ENCODE data around the gene MORN1.
A peak's percentile ranks its signal among the peaks of the same experiment; 100 is the strongest.

Gene MORN1

GRCh38 chr1:2320760-2321667 is 70.3 kb downstream of the MORN1 start:
- no peak for DNase-seq (ENCODE audit: low read depth in 2 of 2)

GRCh38 chr1:2320006-2320405 is 71.3 kb downstream of the MORN1 start:
- DNase-seq (ENCODE audit: low read depth in 2 of 2): no peak

GRCh38 chr1:2319291-2319690 is 72.1 kb downstream of the MORN1 start:
- DNase-seq (ENCODE audit: low read depth in 2 of 2): no peak

- no peak for DNase-seq (ENCODE audit: low read depth in 2 of 2)
Observed at GRCh38 chr1:2318314-2319278, 72.8 kb downstream of the MORN1 start.

- no peak for DNase-seq (ENCODE audit: low read depth in 2 of 2)
Observed at GRCh38 chr1:2317230-2318065, 73.9 kb downstream of the MORN1 start.

- no peak for DNase-seq (ENCODE audit: low read depth in 2 of 2)
Observed at GRCh38 chr1:2316451-2316961, 74.8 kb downstream of the MORN1 start.

GRCh38 chr1:2315674-2316450 is 75.5 kb downstream of the MORN1 start:
- DNase-seq (ENCODE audit: low read depth in 2 of 2): no peak

- DNase-seq (ENCODE audit: low read depth in 2 of 2): peak; percentile 22 to 50
Observed at GRCh38 chr1:2314803-2315673, 76.3 kb downstream of the MORN1 start.

- DNase-seq (ENCODE audit: low read depth in 2 of 2): peak in 1 of 2 donors; percentile 11
Observed at GRCh38 chr1:2314273-2314802, 77.0 kb downstream of the MORN1 start.

- no peak for DNase-seq (ENCODE audit: low read depth in 2 of 2)
Observed at GRCh38 chr1:2313651-2314261, 77.6 kb downstream of the MORN1 start.

GRCh38 chr1:2312515-2313301 is 78.6 kb downstream of the MORN1 start:
- no peak for DNase-seq (ENCODE audit: low read depth in 2 of 2)

- DNase-seq (ENCODE audit: low read depth in 2 of 2): no peak
Observed at GRCh38 chr1:2312160-2312514, 79.2 kb downstream of the MORN1 start.

GRCh38 chr1:2311184-2312032 is 79.9 kb downstream of the MORN1 start:
- DNase-seq (ENCODE audit: low read depth in 2 of 2): peak; percentile 31 to 54

- no peak for DNase-seq (ENCODE audit: low read depth in 2 of 2)
Observed at GRCh38 chr1:2310332-2311183, 80.8 kb downstream of the MORN1 start.

GRCh38 chr1:2308844-2309243 is 82.5 kb downstream of the MORN1 start:
- DNase-seq (ENCODE audit: low read depth in 2 of 2): no peak

- no peak for DNase-seq (ENCODE audit: low read depth in 2 of 2)
Observed at GRCh38 chr1:2307972-2308371, 83.4 kb downstream of the MORN1 start.
